Thyroid gland (tissue), 4 donors: ENCODE results near the gene PIP5K1A. TPM values are rescaled to one million over a fixed set of nuclear protein-coding genes. Genes with fewer than 3 reads are reported as not detected.

Source experiments
- DNase-seq, 2 donors: peaks; one replicate each; pipeline ENCODE4 v3.0.0-alpha.2; 2019
- H3K27ac ChIP-seq, 3 donors: fragments of 200-600 bp; sonication (generic); 1 replicate in 2 of 3; 2 replicates in 1 of 3; pipeline ENCODE4 v1.5.1; 2016 to 2019; ENCODE audit warnings: mild to moderate bottlenecking in 1 of 3, moderate library complexity in 1 of 3
- H3K27me3 ChIP-seq: fragments of 200-600 bp; sonication (generic); one replicate; pipeline ENCODE4 v1.5.1; 2019
- H3K36me3 ChIP-seq, 2 donors: fragments of 200-600 bp; sonication (generic); one replicate each; pipeline ENCODE4 v1.5.1; 2016 to 2019
- H3K4me1 ChIP-seq, 2 donors: fragments of 200-600 bp; sonication (generic); one replicate each; pipeline ENCODE4 v1.5.1; 2017 to 2019
- H3K4me3 ChIP-seq, 3 donors: fragments of 200-600 bp; sonication (generic); replicated peaks in 1 of 3; 1 replicate in 2 of 3; 2 replicates in 1 of 3; pipeline ENCODE4 v1.5.1; 2016; ENCODE audit warnings: mild to moderate bottlenecking in 1 of 3
- H3K9me3 ChIP-seq: fragments of 200-600 bp; sonication (generic); one replicate; pipeline ENCODE4 v1.5.1; 2017
- POLR2A ChIP-seq, 2 donors: fragments of 450-650 bp; IDR thresholded peaks; one replicate each; pipeline ENCODE4 v1.6.1; 2017; ENCODE audit warnings: antibody characterized with exemption in 2 of 2, mild to moderate bottlenecking in 2 of 2, moderate library complexity in 1 of 2
- WGBS, 2 donors: methylation state at CpG; one replicate each; pipeline ENCODE4 v1.1.5; 2017; 5-methylcytosine and 5-hydroxymethylcytosine counted together
- intact Hi-C: fragments of 100-400 bp; cut with DNase I; formaldehyde crosslinking; loops from one replicate; pipeline ENCODE4 v1.15.1; 2023
- total RNA-seq, 4 donors: library from RNA; depleted of rRNA; stranded (reverse); fragments of >200 nt; gene quantifications; one replicate each; pipeline ENCODE4 v1.2.3, GENCODE V29; 2016
- TF ChIP-seq, protein P1 (sequence below), 6 experiments: fragments of 200-600 bp in 3 of 6; fragments of 450-650 bp in 3 of 6; sonication (generic) in 3 of 6; IDR thresholded peaks; one replicate each; pipeline ENCODE4 v1.5.1; 2016 to 2019; ENCODE audit warnings: antibody characterized with exemption in 6 of 6, mild to moderate bottlenecking in 2 of 6, inconsistent platforms in 1 of 6, moderate library complexity in 1 of 6

The PIP5K1A gene
- 10 to 100 TPM; 53.4 to 74.5 (median 57.8) TPM for total RNA-seq

DNA sequence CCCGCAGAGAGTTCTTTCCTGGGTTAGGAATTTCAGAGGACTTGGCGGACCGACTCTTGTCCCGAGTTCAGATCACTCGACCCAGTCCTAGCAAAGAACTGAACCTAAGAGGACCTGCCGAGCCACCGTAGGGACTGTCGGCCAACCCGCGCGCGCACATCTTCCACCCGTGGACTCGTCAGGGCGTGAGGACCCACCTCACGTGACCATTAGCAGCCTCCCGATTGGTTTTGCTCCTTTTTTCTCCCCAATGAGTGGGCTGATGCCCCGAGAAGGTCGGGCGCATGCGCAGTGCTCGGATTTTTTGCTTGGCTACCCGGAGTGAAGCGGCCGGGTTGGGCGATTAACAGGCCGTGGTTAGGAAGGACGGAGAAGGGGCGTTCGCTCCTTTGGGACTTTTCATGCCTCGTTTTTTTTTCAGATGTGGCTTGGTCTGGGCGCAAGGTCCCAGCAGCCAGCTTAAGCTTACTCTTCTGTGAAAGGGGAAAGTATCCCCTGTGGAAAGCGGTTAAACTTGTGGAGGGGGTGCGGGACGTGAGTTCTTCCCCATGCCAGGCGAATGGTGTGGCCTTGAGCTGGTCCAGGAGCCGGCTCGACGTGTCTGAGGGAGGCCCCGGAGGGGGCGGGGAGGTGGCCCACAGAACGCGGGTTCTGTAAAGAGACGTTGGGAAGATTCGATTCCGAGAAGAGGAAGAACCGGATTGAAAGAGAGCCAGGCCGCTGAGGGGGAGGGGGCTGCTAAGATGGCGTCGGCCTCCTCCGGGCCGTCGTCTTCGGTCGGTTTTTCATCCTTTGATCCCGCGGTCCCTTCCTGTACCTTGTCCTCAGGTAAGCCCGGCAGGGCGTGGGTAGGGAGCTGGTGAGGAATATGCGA lies at the start of gene PIP5K1A:
Gene PIP5K1A, plus strand, starts transcription at position 299 of the 874 bp plus-strand sequence. Its CDS starts 445 bp downstream, at position 744.
- H3K36me3 ChIP-seq = peaks cover 0 to 10% of the 10 kb centered on the region in 2 donors
- TF ChIP-seq, protein P1, sequence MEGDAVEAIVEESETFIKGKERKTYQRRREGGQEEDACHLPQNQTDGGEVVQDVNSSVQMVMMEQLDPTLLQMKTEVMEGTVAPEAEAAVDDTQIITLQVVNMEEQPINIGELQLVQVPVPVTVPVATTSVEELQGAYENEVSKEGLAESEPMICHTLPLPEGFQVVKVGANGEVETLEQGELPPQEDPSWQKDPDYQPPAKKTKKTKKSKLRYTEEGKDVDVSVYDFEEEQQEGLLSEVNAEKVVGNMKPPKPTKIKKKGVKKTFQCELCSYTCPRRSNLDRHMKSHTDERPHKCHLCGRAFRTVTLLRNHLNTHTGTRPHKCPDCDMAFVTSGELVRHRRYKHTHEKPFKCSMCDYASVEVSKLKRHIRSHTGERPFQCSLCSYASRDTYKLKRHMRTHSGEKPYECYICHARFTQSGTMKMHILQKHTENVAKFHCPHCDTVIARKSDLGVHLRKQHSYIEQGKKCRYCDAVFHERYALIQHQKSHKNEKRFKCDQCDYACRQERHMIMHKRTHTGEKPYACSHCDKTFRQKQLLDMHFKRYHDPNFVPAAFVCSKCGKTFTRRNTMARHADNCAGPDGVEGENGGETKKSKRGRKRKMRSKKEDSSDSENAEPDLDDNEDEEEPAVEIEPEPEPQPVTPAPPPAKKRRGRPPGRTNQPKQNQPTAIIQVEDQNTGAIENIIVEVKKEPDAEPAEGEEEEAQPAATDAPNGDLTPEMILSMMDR (IDR thresholded peaks at IDR 0.05) = no peak
- peak; percentile 71 to 87 for TF ChIP-seq POLR2A (IDR thresholded peaks at IDR 0.05)
- H3K27ac ChIP-seq = peak within 1 kb of the TSS; percentile 79 to 93 (median 92)
- intact Hi-C loops = loop anchor here (5.0 kb wide), 1 partner anchor 54 kb away; the partner anchor contains the start of gene PSMD4
- peaks cover 17 to 33% of the 10 kb centered on the region in 2 donors for H3K4me1 ChIP-seq
- DNase-seq = peak; percentile 98 to 99
- peak within 1 kb of the TSS; percentile 12 to 89 (median 79) for H3K4me3 ChIP-seq
- 0 to 1% methylated on average over 60 of the region's 60 CpGs for WGBS, 2 donors
- no peaks in the 10 kb centered on the region for H3K9me3 ChIP-seq
- no peaks in the 10 kb centered on the region for H3K27me3 ChIP-seq

DNA sequence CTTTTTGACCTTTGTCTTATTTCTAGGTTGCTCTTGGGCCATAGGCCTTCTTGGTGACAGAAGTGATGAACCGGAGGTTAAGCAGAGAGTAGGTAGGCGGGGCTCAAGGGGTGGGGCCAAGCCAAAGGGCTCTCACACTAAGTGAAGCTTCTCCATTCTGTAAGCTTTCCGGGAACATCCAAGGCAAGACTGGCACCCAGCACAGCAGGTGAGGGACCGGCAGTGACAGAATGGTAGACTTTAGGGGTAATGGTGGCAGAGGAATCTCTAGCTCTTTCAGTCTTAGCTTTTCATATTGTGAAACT lies 41.9 kb upstream of the PIP5K1A start, which contains the start of gene TNFAIP8L2:
Gene TNFAIP8L2, plus strand, starts transcription at position 135 of the 305 bp plus-strand sequence. CDS start 2,049 bp downstream, outside the sequence.
- no peak for DNase-seq
- 74 to 78% methylated on average over 4 of the region's 4 CpGs for WGBS, 2 donors
- H3K4me3 ChIP-seq = no peak within 1 kb of the TSS

DNA sequence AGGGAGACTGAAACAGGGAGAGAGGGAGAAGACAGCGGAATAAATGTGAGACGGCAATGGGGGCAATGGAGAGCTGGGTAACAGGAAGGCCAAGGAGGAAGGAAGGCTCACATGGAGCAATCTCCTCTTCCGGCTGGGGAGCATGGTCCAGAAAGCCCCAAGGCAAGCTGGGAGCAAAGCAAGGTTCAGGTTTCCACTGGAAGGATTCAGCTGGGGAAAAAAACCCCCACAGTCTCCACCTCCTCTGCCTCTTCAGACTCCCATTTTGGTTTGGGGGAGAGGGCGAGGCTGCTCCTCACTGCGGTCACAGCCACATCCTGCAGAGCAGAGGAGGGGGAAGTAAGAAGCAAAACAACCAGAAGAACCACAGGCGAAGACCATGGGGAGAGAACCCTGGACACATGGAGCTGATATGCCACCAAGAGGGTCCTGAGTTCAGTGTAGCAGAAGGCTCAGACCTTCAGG lies 41.3 kb upstream of the PIP5K1A start:
- no peak overlapping the region for H3K27ac ChIP-seq
- DNase-seq = no peak
- WGBS, 2 donors = 86 to 93% methylated on average over 6 of the region's 6 CpGs
- TF ChIP-seq, protein P1 (IDR thresholded peaks at IDR 0.05) = no peak
- no peak for TF ChIP-seq POLR2A (IDR thresholded peaks at IDR 0.05)
- intact Hi-C loops = loop anchor here (5.0 to 10.0 kb wide), 2 partner anchors 55 to 132 kb away; no protein-coding TSS in a partner anchor
- peaks cover 25 to 27% of the 10 kb centered on the region in 2 donors for H3K36me3 ChIP-seq
- no peaks in the 10 kb centered on the region for H3K9me3 ChIP-seq
- no peak overlapping the region for H3K4me3 ChIP-seq
- no peaks in the 10 kb centered on the region for H3K4me1 ChIP-seq
- no peaks in the 10 kb centered on the region for H3K27me3 ChIP-seq

More for the DNA sequence above, 41.9 kb upstream of the PIP5K1A start, which contains the start of gene TNFAIP8L2:
- no peaks in the 10 kb centered on the region for H3K4me1 ChIP-seq
- peaks cover 22 to 23% of the 10 kb centered on the region in 2 donors for H3K36me3 ChIP-seq
- intact Hi-C loops = loop anchor here (5.0 to 10.0 kb wide), 2 partner anchors 54 to 132 kb away; no protein-coding TSS in a partner anchor
- H3K27ac ChIP-seq = no peak within 1 kb of the TSS
- TF ChIP-seq, protein P1 (IDR thresholded peaks at IDR 0.05) = no peak
- TF ChIP-seq POLR2A (IDR thresholded peaks at IDR 0.05) = no peak
- no peaks in the 10 kb centered on the region for H3K9me3 ChIP-seq
- H3K27me3 ChIP-seq = no peaks in the 10 kb centered on the region

GRCh38 chr1:151158326-151158725 lies 40.0 kb upstream of the PIP5K1A start:
- WGBS, 2 donors = 85 to 90% methylated on average over 5 of the region's 5 CpGs
- H3K36me3 ChIP-seq = peaks cover 25 to 27% of the 10 kb centered on the region in 2 donors
- no peak overlapping the region for H3K27ac ChIP-seq
- H3K9me3 ChIP-seq = no peaks in the 10 kb centered on the region
- no peak for DNase-seq
- intact Hi-C loops = loop anchor here (5.0 to 10.0 kb wide), 2 partner anchors 56 to 134 kb away; no protein-coding TSS in a partner anchor
- H3K27me3 ChIP-seq = no peaks in the 10 kb centered on the region
- H3K4me1 ChIP-seq = no peaks in the 10 kb centered on the region
- no peak overlapping the region for H3K4me3 ChIP-seq
- TF ChIP-seq, protein P1 (IDR thresholded peaks at IDR 0.05) = no peak
- TF ChIP-seq POLR2A (IDR thresholded peaks at IDR 0.05) = no peak
